Coronary artery (tissue), 2 donors: ENCODE measurements around the gene UNC93A.
A peak's percentile ranks its signal among the peaks of the same experiment; 100 is the strongest.

ENCODE experiments used
- DNase-seq: peaks from one replicate; pipeline ENCODE4 v3.0.0-alpha.2; 2017; ENCODE audit warnings: low spot score
- H3K27ac ChIP-seq, 2 donors: fragments of 200-600 bp; sonication (generic); one replicate each; pipeline ENCODE4 v1.5.1; 2016 to 2019
- H3K4me3 ChIP-seq: fragments of 200-600 bp; sonication (generic); 2 replicates; pipeline ENCODE4 v1.5.1; 2016; ENCODE audit warnings: mild to moderate bottlenecking, moderate library complexity
- TF ChIP-seq, protein P1 (sequence below): fragments of 200-600 bp; sonication (generic); IDR thresholded peaks from one replicate; pipeline ENCODE4 v1.5.1; 2019; ENCODE audit warnings: antibody characterized with exemption

UNC93A gene

DNA sequence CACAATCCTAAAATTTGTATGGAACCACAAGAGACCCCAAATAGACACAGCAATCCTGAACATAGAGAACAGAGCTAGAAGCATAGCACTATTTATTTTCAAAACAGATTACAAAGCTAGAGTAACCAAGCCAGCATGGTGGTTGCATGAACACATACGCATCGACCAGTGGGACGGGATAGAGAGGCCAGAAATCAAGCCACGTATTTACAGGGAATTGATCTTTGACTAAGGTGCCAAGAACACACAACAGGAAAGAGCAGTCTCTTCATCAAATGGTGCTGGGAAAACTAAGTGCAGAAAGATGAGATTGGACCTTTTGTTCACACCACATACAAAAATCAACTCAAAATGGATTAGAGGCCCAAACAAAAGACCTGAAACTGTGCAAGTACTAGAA is 54.8 kb downstream of the UNC93A start:
- Histone ChIP-seq H3K27ac (no peak overlapping the region), H3K4me3 (no peak overlapping the region)
- TF ChIP-seq, protein P1, sequence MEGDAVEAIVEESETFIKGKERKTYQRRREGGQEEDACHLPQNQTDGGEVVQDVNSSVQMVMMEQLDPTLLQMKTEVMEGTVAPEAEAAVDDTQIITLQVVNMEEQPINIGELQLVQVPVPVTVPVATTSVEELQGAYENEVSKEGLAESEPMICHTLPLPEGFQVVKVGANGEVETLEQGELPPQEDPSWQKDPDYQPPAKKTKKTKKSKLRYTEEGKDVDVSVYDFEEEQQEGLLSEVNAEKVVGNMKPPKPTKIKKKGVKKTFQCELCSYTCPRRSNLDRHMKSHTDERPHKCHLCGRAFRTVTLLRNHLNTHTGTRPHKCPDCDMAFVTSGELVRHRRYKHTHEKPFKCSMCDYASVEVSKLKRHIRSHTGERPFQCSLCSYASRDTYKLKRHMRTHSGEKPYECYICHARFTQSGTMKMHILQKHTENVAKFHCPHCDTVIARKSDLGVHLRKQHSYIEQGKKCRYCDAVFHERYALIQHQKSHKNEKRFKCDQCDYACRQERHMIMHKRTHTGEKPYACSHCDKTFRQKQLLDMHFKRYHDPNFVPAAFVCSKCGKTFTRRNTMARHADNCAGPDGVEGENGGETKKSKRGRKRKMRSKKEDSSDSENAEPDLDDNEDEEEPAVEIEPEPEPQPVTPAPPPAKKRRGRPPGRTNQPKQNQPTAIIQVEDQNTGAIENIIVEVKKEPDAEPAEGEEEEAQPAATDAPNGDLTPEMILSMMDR, result no peak
- no peak for DNase-seq

DNA sequence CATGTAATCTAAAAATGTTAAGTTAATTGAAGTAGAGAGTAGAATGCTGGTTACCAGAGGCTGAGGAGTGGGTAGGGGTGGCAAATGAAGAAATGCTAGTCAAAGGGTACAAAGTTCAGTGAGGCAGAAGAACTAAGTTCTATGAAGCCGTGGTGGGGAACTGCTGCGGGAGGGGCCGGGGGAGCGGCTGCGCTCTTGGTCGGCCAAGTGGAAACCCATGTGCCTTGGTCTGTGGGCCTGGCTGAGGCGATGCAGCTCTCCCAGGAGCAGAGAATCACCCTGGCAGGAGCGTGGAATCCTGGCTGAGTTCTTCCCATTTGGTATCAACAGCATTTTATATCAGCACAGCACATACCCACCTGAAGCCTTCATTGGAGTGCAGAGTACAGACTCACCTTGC is 56.1 kb downstream of the UNC93A start:
- Histone ChIP-seq H3K27ac (no peak overlapping the region), H3K4me3 (no peak overlapping the region)
- TF ChIP-seq, protein P1, result no peak
- DNase-seq, result no peak

DNA sequence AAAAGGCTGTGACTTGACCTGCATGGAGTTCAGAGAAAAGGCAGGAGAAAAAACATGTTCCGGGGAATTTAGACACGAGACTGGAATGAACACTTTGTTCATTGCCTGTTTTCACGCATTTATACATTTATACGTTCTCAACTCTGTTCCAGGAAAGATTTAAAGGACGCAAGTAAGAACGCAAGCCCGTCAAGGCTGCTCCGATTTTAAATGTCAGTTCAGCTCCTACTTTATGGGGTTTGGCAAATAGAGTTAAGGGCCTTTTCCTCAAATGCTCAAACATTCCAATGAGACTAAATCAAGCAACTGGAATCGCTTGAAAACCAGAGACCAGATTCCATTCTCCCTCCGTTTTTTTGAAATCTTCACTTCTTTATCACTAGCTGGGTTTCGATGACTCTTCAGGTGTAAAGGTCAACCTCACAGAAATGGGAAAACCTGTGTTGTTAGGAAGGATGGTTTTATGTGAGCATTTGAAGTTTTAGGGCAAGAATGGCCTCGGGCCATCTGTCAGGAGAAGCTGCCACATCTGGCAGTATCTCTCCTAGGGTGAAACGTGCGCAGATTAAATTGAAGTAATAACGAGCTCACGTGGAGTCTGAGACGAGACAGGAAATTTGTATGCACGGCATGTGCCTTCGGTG is 58.6 kb downstream of the UNC93A start:
- Histone ChIP-seq H3K27ac (no peak overlapping the region), H3K4me3 (peak overlapping the region; percentile 65)
- TF ChIP-seq, protein P1, result no peak
- no peak for DNase-seq

DNA sequence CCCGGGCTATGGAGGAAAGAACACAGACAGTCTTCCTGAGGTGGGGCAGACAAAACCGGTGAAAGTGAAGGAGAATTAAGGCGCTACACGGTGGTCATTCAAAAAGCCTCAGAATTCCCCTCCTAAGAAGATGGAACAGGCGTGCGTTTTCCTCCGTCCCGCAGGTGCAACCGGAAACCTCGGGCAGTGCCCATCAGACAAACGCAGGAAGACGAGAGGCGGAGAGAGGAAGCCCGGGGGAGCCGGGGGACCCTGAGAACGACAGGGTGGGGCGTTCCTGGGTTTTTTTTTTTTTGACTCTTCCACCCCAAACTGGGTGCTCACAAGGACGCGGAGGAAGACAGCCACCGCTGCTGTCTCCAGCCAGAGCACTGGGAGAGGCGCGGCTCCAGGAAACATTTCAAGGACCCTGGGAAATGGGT is 59.2 kb downstream of the UNC93A start:
- TF ChIP-seq, protein P1, result no peak
- DNase-seq, result no peak

DNA sequence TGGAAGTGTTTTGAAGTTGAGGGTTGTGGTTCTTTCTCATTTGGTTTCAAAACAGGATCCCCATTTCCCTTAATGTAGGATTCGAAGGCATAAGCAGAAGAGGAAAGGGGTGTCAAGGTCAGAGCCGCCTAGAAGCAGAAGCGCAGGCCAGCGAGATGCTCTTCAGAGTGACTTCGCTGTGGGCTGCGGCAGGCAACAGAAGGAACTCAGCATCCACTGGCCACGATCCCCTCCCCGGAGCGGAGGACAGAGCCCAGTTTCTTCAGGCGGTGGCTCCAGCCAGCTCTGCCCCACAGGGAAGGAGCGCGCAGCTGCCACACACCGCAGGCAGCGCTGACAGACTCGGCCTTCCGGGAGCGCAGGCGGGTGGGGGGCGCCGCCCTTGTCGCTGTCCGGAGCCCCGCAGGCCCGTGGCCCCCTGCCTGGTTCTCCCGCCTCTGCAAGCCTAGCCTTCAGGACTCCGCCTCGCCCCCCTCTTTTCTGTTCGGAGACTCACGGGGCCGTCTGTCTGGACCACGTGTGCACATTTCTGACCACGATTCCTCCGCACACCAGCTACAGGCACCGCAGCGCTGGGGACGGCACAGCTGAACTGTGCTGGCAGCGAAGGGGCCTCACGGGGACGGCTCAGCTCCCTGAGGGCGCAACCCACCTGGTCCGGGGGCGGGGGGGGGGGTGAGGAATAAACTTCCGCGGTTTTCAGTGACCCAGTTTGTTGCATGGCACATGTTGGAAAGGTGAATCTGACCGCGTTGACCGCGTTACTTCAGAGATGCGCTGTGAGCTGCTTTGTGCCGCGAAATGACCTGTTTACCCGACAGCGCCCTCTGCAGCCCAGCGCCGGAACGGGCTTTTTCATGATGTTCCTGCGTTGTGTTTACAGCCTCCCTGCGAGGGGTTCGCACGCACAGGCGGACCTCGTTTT is 59.9 kb downstream of the UNC93A start:
- Histone ChIP-seq H3K27ac (peak overlapping the region in 1 of 2 donors; percentile 25), H3K4me3 (peak overlapping the region; percentile 65)
- TF ChIP-seq, protein P1, result no peak
- DNase-seq, result no peak

More for the DNA sequence above, 59.2 kb downstream of the UNC93A start:
- H3K27ac ChIP-seq, result no peak overlapping the region
- peak overlapping the region; percentile 65 for H3K4me3 ChIP-seq

DNA sequence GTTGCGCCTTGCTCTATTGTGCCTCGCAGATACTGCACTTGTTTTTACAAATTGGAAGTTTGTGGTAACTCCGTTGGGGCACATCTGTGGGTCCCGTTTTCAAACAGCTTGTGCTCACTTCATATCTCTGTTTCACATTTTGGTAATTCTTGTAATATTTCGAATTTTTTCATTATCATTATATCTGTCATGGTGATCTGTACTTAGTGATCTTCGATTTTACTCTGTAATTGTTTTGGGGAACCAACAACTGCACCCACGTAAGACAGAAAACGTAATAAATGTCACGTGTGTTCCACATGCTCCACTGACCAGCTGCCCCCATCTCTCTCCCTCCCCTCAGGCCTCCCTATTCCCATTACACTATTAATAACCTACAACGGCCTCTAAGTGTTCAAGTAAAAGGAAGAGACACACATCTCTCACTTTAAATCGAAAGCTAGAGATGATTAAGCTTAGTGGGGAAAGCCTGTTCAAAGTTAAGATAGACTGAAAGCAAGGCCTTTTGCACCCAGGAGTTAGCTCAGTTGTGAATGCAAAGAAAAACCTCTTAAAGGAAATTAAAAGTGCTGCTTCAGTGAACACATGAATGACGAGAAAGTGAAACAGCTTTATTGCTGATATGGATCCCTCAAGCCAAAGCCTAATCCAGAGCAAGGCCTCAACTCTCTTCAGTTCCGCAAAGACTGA is 60.7 kb downstream of the UNC93A start:
- H3K27ac ChIP-seq, result no peak overlapping the region
- TF ChIP-seq, protein P1, result no peak
- DNase-seq, result no peak
- peak overlapping the region; percentile 65 for H3K4me3 ChIP-seq
